NCI-H2227 (cell line): ENCODE measurements around the gene TBC1D17.
"Not testable (repeated sequence)": the region's sequence is repeated elsewhere in the genome, so short reads cannot be mapped to it uniquely, and the experiment has no call there.

ENCODE experiments used
- DNase-seq: peaks from one replicate; lab custom pipeline; 2025; ENCODE audit not compliant: unreplicated experiment; lab: John Stamatoyannopoulos, UW

The TBC1D17 gene

GRCh38 chr19:49916839-49917733, 39.6 kb downstream of the TBC1D17 start:
- DNase-seq = no peak

GRCh38 chr19:49918089-49918488, 40.6 kb downstream of the TBC1D17 start:
- DNase-seq = no peak

GRCh38 chr19:49920624-49921363, 43.3 kb downstream of the TBC1D17 start:
- no peak for DNase-seq

- no peak for DNase-seq
Measured at GRCh38 chr19:49921871-49922795, 44.6 kb downstream of the TBC1D17 start.

GRCh38 chr19:49923055-49924003, 45.8 kb downstream of the TBC1D17 start:
- DNase-seq = no peak

- DNase-seq = no peak
Measured at GRCh38 chr19:49924004-49924880, 46.7 kb downstream of the TBC1D17 start.

GRCh38 chr19:49924881-49925210, 47.3 kb downstream of the TBC1D17 start:
- DNase-seq = not testable (repeated sequence)

GRCh38 chr19:49925486-49925885, 48.0 kb downstream of the TBC1D17 start:
- no peak for DNase-seq

GRCh38 chr19:49926515-49926914, 49.0 kb downstream of the TBC1D17 start:
- DNase-seq = no peak

GRCh38 chr19:49927526-49928264, 50.2 kb downstream of the TBC1D17 start:
- DNase-seq = no peak

- peak; percentile 92 for DNase-seq
Measured at GRCh38 chr19:49929121-49929610, 51.7 kb downstream of the TBC1D17 start, which contains the start of the genes ATF5 and NUP62. Gene ATF5, plus strand, starts transcription at chr19:49929205. Its CDS starts 1,646 bp downstream, at chr19:49930851. Gene NUP62, minus strand, starts transcription at chr19:49929504. Its CDS starts 19,697 bp downstream, at chr19:49909807.

GRCh38 chr19:49929611-49930482, 52.3 kb downstream of the TBC1D17 start:
- peak; percentile 93 for DNase-seq

GRCh38 chr19:49930483-49931011, 53.0 kb downstream of the TBC1D17 start:
- peak; percentile 67 for DNase-seq

GRCh38 chr19:49931293-49932040, 54.0 kb downstream of the TBC1D17 start:
- DNase-seq = no peak

GRCh38 chr19:49932041-49932451, 54.5 kb downstream of the TBC1D17 start:
- DNase-seq = no peak

- DNase-seq = no peak
Measured at GRCh38 chr19:49932731-49933131, 55.2 kb downstream of the TBC1D17 start.
